Common myeloid progenitor, CD34-positive (primary cell): Measurements from ENCODE around the gene CALHM1.
"Not testable (repeated sequence)": the region's sequence is repeated elsewhere in the genome, so short reads cannot be mapped to it uniquely, and the experiment has no call there.

Experiments used
- CTCF ChIA-PET: fragments of 350-600 bp; sonication (Branson Sonifier 250); formaldehyde crosslinking; loops from one replicate; lab custom pipeline; 2021; ENCODE audit warnings: antibody characterized with exemption; lab: Charles Lee
- POLR2A ChIA-PET: fragments of 350-600 bp; sonication (Branson Sonifier 250); formaldehyde crosslinking; loops from one replicate; lab custom pipeline; 2021; ENCODE audit warnings: antibody characterized with exemption; lab: Charles Lee
- DNase-seq, 3 donors: peaks; one replicate each; pipeline versions ENCODE4 v3.0.0 to v3.0.0-alpha.2; 2013
- H3K27ac ChIP-seq, 2 experiments: 1 replicate in 1 of 2; 2 replicates in 1 of 2; pipeline ENCODE4 v1.7.0; 2013; ENCODE audit warnings: inconsistent platforms in 2 of 2, low read length in 2 of 2, mild to moderate bottlenecking in 2 of 2, low read depth in 1 of 2, moderate library complexity in 1 of 2; ENCODE audit not compliant: severe bottlenecking in 2 of 2, insufficient read depth in 1 of 2, poor library complexity in 1 of 2
- H3K27me3 ChIP-seq, 5 experiments: replicated peaks in 2 of 5; 1 replicate in 3 of 5; 2 replicates in 2 of 5; pipeline versions ENCODE4 v1.6.1 to v1.7.0; 2013; ENCODE audit warnings: low read length in 4 of 5, mild to moderate bottlenecking in 2 of 5, moderate library complexity in 2 of 5, inconsistent platforms in 1 of 5; ENCODE audit not compliant: insufficient read depth in 5 of 5, control insufficient read depth in 4 of 5
- H3K36me3 ChIP-seq, 4 experiments: 1 replicate in 2 of 4; 2 replicates in 2 of 4; pipeline versions ENCODE4 v1.6.1 to v1.7.0; 2013; ENCODE audit warnings: low read length in 3 of 4, control low read depth in 1 of 4, mild to moderate bottlenecking in 1 of 4; ENCODE audit not compliant: control insufficient read depth in 4 of 4, insufficient read depth in 4 of 4
- H3K4me1 ChIP-seq, 4 experiments: 1 replicate in 3 of 4; 2 replicates in 1 of 4; pipeline versions ENCODE4 v1.6.1 to v1.7.1; 2013; ENCODE audit warnings: low read length in 3 of 4, mild to moderate bottlenecking in 3 of 4, control low read depth in 1 of 4, inconsistent platforms in 1 of 4, moderate library complexity in 1 of 4; ENCODE audit not compliant: control insufficient read depth in 4 of 4, insufficient read depth in 4 of 4; ENCODE audit errors: control extremely low read depth in 1 of 4
- H3K4me3 ChIP-seq, 7 experiments: 1 replicate in 4 of 7; 2 replicates in 3 of 7; pipeline versions ENCODE4 v1.5.1 to v1.7.0; 2013; ENCODE audit warnings: mild to moderate bottlenecking in 7 of 7, low read length in 6 of 7, moderate library complexity in 6 of 7, inconsistent platforms in 2 of 7, low read depth in 2 of 7, control low read depth in 1 of 7; ENCODE audit not compliant: insufficient read depth in 4 of 7, control insufficient read depth in 1 of 7; ENCODE audit errors: extremely low read depth in 1 of 7
- H3K9me3 ChIP-seq, 5 experiments: 1 replicate in 4 of 5; 2 replicates in 1 of 5; pipeline versions ENCODE4 v1.6.1 to v1.7.1; 2013; ENCODE audit warnings: low read length in 4 of 5, mild to moderate bottlenecking in 2 of 5, inconsistent platforms in 1 of 5, low read depth in 1 of 5, moderate library complexity in 1 of 5; ENCODE audit not compliant: control insufficient read depth in 4 of 5, insufficient read depth in 2 of 5; ENCODE audit errors: control extremely low read depth in 1 of 5
- WGBS: methylation state at CpG from one replicate; pipeline ENCODE4 v1.1.5; 2013; ENCODE audit not compliant: insufficient coverage; 5-methylcytosine and 5-hydroxymethylcytosine counted together

The CALHM1 gene

DNA sequence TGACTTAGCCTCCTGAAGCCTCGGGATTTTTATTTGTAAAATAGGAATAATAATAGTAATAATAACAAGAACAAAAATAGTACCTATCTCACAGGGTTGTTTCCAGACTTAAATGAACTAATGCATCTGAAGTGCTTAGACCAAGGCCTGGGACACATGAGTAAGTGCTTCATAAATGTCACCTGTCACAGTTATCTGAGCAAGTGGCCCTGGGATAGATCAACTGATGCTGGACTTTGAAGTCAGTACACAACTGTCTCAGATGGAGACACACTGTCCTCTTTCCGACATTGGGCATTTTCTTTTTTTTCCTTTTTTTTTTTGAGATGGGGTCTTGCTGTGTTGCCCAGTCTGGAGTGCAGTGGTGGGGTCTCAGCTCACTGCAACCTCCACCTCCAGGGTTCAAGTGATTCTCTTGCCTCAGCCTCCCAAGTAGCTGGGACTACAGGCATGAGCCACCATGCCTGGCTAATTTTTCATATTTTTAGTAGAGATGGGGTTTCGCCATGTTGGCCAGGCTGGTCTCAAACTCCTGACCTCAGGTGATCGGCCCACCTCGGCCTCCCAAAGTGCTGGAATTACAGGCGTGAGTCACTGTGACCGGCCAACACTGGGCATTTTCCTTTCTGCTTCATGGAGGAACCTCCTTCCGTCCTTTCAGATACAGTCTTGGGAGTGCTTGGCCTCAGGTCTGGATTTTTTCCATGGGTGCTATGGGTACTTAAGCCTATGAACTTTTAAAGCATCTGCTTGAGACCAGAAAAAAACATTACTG is 28.1 kb upstream of the CALHM1 start:
- POLR2A ChIA-PET: not testable (repeated sequence)
- CTCF ChIA-PET: interaction anchor here (0.9 to 5.3 kb wide), 12 partner anchors 9 to 106 kb away, joined by 3 to 147 read pairs (median 4); no protein-coding TSS in a partner anchor

DNA sequence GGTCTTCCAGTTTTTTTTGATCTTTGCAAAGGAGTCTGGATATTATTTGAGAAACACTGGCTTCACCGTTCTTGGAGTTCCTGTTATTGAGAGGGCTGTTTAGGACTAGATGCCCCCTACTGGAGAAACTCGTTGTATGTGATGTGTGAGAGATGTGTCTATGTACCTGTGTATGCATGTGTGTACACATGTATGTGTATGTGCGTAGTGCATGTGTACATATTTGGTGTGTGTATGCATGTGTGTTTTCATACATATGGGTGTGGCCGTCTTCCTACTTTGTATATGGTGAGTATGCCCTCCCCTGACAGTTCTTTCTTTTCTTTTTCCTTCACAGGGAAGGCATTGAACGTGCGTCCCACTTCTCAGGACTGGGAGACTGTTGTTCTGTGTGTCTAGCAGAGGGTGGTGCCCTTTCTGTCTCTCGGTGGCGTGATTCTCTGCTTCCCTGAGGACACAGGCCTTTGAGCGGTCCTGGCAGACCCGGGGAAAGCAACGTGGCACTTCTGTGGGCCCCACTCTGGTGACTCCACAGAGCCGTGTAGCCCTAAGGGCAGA is 23.4 kb upstream of the CALHM1 start:
- Histone ChIP-seq H3K4me1 (peaks cover 0 to 7% (median 0%) of the 10 kb centered on the region in 4 experiments), H3K4me3 (no peak overlapping the region), H3K27me3 (no peaks in the 10 kb centered on the region), H3K27ac (no peak overlapping the region), H3K9me3 (no peaks in the 10 kb centered on the region), H3K36me3 (no peaks in the 10 kb centered on the region)
- peak; percentile 84 to 90 (median 86) for DNase-seq
- ChIA-PET POLR2A (interaction anchor here (1.1 kb wide), 1 partner anchor 11 kb away, joined by 3 read pairs; no protein-coding TSS in a partner anchor), CTCF (interaction anchor here (1.0 to 12.8 kb wide), 7 partner anchors 9 to 130 kb away, joined by 3 to 157 read pairs (median 10); partner anchors contain the start of gene CALHM2)
- 55% methylated on average over 10 of the region's 12 CpGs for WGBS

More for the DNA sequence above, 28.1 kb upstream of the CALHM1 start:
- not testable (repeated sequence) for H3K4me1 ChIP-seq, H3K9me3 ChIP-seq, DNase-seq, H3K27ac ChIP-seq, H3K27me3 ChIP-seq, H3K36me3 ChIP-seq, H3K4me3 ChIP-seq
- 98% methylated on average over 7 of the region's 8 CpGs for WGBS

DNA sequence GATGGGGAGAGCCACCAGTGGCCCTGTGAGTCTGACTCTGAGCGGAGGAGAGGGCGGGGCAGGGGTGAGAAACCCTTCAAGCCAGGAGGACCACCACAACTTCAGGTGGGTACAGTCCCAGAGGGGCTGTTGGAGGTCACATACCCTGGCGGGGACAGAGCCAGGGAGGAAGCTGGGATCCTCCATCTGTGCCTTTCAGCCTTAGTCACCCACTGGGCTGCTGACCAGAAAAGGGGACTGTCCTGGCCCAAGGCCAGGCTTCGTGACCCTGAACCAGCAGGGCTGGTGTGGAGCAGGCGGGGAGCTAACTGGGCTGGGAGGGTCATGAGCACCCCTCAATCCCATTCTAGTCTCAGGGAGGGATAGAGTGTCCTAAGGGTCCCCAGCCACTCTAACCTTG is 21.8 kb upstream of the CALHM1 start:
- Histone ChIP-seq H3K27ac (no peak overlapping the region), H3K9me3 (no peaks in the 10 kb centered on the region), H3K36me3 (no peaks in the 10 kb centered on the region), H3K4me1 (peaks cover 0 to 19% (median 7%) of the 10 kb centered on the region in 4 experiments), H3K27me3 (no peaks in the 10 kb centered on the region), H3K4me3 (no peak overlapping the region)
- no peak for DNase-seq
- 97% methylated on average over 4 of the region's 5 CpGs for WGBS
- CTCF ChIA-PET: interaction anchor here (1.0 to 12.8 kb wide), 6 partner anchors 9 to 64 kb away, joined by 3 to 157 read pairs (median 5); partner anchors contain the start of genes CALHM2 and NEURL1
- POLR2A ChIA-PET: no interaction called here

DNA sequence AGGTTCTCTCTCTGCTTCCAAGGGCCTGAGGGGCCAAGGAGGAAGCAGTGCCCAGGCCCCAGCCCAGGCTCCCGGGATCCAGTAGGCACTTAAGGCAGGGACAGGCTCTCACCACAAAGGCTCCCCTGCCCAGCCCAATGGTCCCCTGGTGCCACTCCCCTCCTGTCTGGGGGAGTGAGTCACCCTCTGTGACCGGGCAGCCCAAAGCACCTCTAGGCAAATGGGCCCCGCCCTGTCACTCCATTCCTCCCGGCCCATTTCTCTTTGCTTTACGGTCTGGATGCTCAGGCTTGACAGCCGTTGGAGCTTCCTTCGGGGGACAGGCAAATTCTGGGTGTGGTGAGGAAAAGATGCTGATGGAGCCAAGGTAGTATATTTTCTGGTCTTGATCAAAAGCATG is 20.4 kb upstream of the CALHM1 start, which contains the start of gene CALHM3:
CALHM3 (minus strand) TSS at position 106 of the 400 bp plus-strand sequence. CDS start 208 bp downstream, outside the sequence.
- Histone ChIP-seq H3K9me3 (no peaks in the 10 kb centered on the region), H3K27me3 (no peaks in the 10 kb centered on the region), H3K36me3 (no peaks in the 10 kb centered on the region), H3K4me1 (peaks cover 0 to 19% (median 7%) of the 10 kb centered on the region in 4 experiments), H3K4me3 (no peak within 1 kb of the TSS), H3K27ac (no peak within 1 kb of the TSS)
- no peak for DNase-seq
- POLR2A ChIA-PET: no interaction called here
- WGBS: 90% methylated on average over 5 of the region's 7 CpGs
- CTCF ChIA-PET: interaction anchor here (1.2 to 12.8 kb wide), 3 partner anchors 9 to 62 kb away, joined by 3 to 157 read pairs (median 76); partner anchors contain the start of gene CALHM2

DNA sequence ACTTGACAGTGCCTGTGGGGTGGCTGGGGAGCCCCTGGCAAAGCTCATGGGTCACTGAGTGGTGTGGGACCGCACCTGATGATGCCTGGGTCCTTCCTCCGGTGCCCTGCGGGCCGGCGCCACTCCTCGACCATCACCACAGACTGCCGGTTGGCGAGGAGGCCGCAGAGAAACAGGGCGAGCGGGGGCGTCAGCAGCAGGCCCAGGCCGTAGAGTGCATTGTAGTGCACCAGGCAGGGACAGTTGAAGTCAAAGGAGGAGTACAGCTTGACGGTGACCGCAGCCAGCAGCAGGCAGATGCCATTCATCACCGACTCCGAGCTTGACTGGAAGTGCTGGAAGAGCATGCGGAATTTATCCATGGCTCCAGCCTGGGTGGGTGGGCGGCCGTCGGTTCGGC is 20.0 kb upstream of the CALHM1 start:
- ChIA-PET POLR2A (no interaction called here), CTCF (interaction anchor here (1.2 to 12.8 kb wide), 3 partner anchors 8 to 62 kb away, joined by 3 to 157 read pairs (median 76); partner anchors contain the start of gene CALHM2)
- Histone ChIP-seq H3K4me3 (no peak overlapping the region), H3K27ac (no peak overlapping the region), H3K36me3 (no peaks in the 10 kb centered on the region), H3K4me1 (peaks cover 0 to 20% (median 7%) of the 10 kb centered on the region in 4 experiments), H3K27me3 (no peaks in the 10 kb centered on the region), H3K9me3 (no peaks in the 10 kb centered on the region)
- DNase-seq: no peak
- WGBS: 96% methylated on average over 22 of the region's 22 CpGs

DNA sequence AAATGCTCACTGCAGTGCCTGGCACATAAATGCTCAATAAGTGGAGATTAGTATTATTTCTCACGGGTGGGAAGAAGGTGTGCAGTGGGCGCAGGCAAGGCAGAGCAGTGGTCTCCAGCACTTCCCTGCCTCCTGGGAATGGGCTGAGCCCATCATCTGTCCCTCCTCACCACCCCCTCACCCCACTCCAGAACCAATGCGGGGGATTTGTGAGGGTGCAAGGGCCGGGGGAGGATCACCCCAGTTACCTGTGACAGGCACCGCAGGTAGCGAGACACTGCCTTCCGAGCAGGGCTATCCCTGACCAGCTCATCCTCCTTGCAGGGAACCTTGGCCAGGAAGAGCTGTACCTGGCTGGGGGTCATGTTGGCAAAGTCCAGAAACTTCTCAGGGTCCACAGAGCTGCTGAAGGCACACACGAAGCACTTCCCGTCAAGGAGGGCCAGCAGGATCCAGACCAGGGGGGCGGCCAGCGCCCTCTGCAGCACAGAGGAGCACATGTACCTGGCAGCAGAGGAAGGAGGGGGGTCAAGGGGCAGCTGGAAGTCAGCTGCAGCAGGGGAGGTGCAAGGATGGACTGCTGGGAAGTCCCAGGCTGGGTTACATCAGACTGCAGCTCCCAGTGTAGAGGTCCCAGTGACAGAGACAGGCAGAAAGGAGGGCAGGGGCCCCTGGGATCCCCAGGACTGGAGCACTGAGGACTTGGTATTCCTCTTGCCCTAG is 17.5 kb upstream of the CALHM1 start:
- no peaks in the 10 kb centered on the region for H3K27me3 ChIP-seq
- no peaks in the 10 kb centered on the region for H3K36me3 ChIP-seq
- no peaks in the 10 kb centered on the region for H3K9me3 ChIP-seq
- CTCF ChIA-PET: interaction anchor here (0.9 to 12.8 kb wide), 12 partner anchors 9 to 83 kb away, joined by 3 to 157 read pairs (median 4); partner anchors contain the start of gene CALHM2
- no peak overlapping the region for H3K4me3 ChIP-seq
- H3K27ac ChIP-seq: no peak overlapping the region
- 57% methylated on average over 5 of the region's 11 CpGs for WGBS
- DNase-seq: peak; percentile 34 to 56 (median 52)
- H3K4me1 ChIP-seq: peaks cover 4 to 43% (median 19%) of the 10 kb centered on the region in 4 experiments
- POLR2A ChIA-PET: interaction anchor here (0.6 kb wide), 1 partner anchor 61 kb away, joined by 3 read pairs; no protein-coding TSS in a partner anchor
